Endodermal cell (in vitro differentiated cells): ENCODE measurements around the gene TOM1L2. TPM values are rescaled to one million over a fixed set of nuclear protein-coding genes. Genes with fewer than 3 reads are reported as not detected.

ENCODE experiments used
- DNase-seq: peaks from one replicate; pipeline ENCODE4 v3.0.0-alpha.2; 2017
- H3K27ac ChIP-seq: 2 replicates; pipeline ENCODE4 v1.5.1; 2013; ENCODE audit warnings: mild to moderate bottlenecking, low read depth, low read length, moderate library complexity
- H3K27me3 ChIP-seq: 2 replicates; pipeline ENCODE4 v1.6.1; 2013; ENCODE audit warnings: mild to moderate bottlenecking, low read length, moderate library complexity; ENCODE audit not compliant: insufficient read depth, control insufficient read depth, poor library complexity, severe bottlenecking
- H3K36me3 ChIP-seq: 2 replicates; pipeline ENCODE4 v1.7.0; 2013; ENCODE audit warnings: mild to moderate bottlenecking, low read length, moderate library complexity; ENCODE audit not compliant: control insufficient read depth, insufficient read depth
- H3K4me1 ChIP-seq: one replicate; pipeline ENCODE4 v1.7.0; 2013; ENCODE audit warnings: low read length; ENCODE audit not compliant: control insufficient read depth, insufficient read depth
- H3K4me3 ChIP-seq: 2 replicates; pipeline ENCODE4 v1.5.1; 2013; ENCODE audit warnings: mild to moderate bottlenecking, low read length, moderate library complexity
- H3K9ac ChIP-seq: 2 replicates; pipeline ENCODE4 v1.6.1; 2013; ENCODE audit warnings: mild to moderate bottlenecking, low read length, moderate library complexity; ENCODE audit not compliant: poor library complexity, severe bottlenecking; ENCODE audit errors: extremely low read depth
- H3K9me3 ChIP-seq: 2 replicates; pipeline ENCODE4 v1.6.1; 2013; ENCODE audit warnings: mild to moderate bottlenecking, low read length, moderate library complexity; ENCODE audit not compliant: control insufficient read depth
- H3K27ac Mint-ChIP-seq: 2 replicates; pipeline ENCODE4 v1.8.0; 2020; ENCODE audit warnings: mixed read lengths
- H3K27me3 Mint-ChIP-seq: 2 replicates; pipeline ENCODE4 v1.8.0; 2021; ENCODE audit warnings: mild to moderate bottlenecking, mixed read lengths; ENCODE audit not compliant: insufficient read depth
- H3K36me3 Mint-ChIP-seq: 2 replicates; pipeline ENCODE4 v1.8.0; 2020; ENCODE audit warnings: low read depth, mixed read lengths
- H3K4me1 Mint-ChIP-seq: 2 replicates; pipeline ENCODE4 v1.8.0; 2020; ENCODE audit warnings: mixed read lengths
- H3K4me3 Mint-ChIP-seq: 2 replicates; pipeline ENCODE4 v1.8.0; 2020; ENCODE audit warnings: mild to moderate bottlenecking, moderate library complexity, mixed read lengths
- H3K9me3 Mint-ChIP-seq: 2 replicates; pipeline ENCODE4 v1.8.0; 2020; ENCODE audit warnings: mild to moderate bottlenecking, mixed read lengths
- CTCF ChIP-seq: fragments of 200-600 bp; sonication (generic); conservative IDR thresholded peaks from 2 replicates; pipeline ENCODE4 v1.5.0; 2021; ENCODE audit warnings: antibody characterized with exemption, mild to moderate bottlenecking
- WGBS, 2 experiments: methylation state at CpG; one replicate each; pipeline versions ENCODE4 v1.1.5 to v1.1.7; 2013; ENCODE audit warnings: missing lambda C conversion rate in 2 of 2, mixed read lengths in 1 of 2; ENCODE audit not compliant: insufficient coverage in 1 of 2, insufficient read length in 1 of 2; 5-methylcytosine and 5-hydroxymethylcytosine counted together
- total RNA-seq, 2 donors: library from RNA; stranded (reverse); fragmentation: NEBNext Ultra II Directional in 1 of 2; extraction: Animal tissue kit (Norgen Biotek cat#: 25700) in 1 of 2; gene quantifications; 2 replicates in 1 of 2; 3 replicates in 1 of 2; pipeline ENCODE4 v1.2.1, GENCODE V29; 2021

TOM1L2 gene
- total RNA-seq, 2 donors from 2014 or later, result 10.2 to 11.5 TPM

- H3K27ac Mint-ChIP-seq, result no peak overlapping the region
- H3K4me1 Mint-ChIP-seq, result peaks cover 31% of the 10 kb centered on the region
- H3K9me3 Mint-ChIP-seq, result no peaks in the 10 kb centered on the region
- H3K36me3 Mint-ChIP-seq, result peaks cover 2% of the 10 kb centered on the region
- no peak overlapping the region for H3K4me3 ChIP-seq
- no peak for TF ChIP-seq CTCF
- no peak overlapping the region for H3K9ac ChIP-seq
- peaks cover 4% of the 10 kb centered on the region for H3K4me1 ChIP-seq
- peak; percentile 42 for DNase-seq
- no peaks in the 10 kb centered on the region for H3K27me3 ChIP-seq
- no peaks in the 10 kb centered on the region for H3K9me3 ChIP-seq
- no peak overlapping the region for H3K27ac ChIP-seq
- H3K36me3 ChIP-seq, result peaks cover under 1% of the 10 kb centered on the region
- no peak overlapping the region for H3K4me3 Mint-ChIP-seq
- WGBS, 2 experiments, result 85 to 91% methylated on average over 4 of the region's 4 CpGs
- H3K27me3 Mint-ChIP-seq, result no peaks in the 10 kb centered on the region
These were observed 84.4 kb downstream of the TOM1L2 start for GRCh38 chr17:17887752-17888304.

- DNase-seq, result peak; percentile 42
- WGBS, 2 experiments, result 94 to 100% methylated on average over 4 of the region's 4 CpGs
- TF ChIP-seq CTCF, result no peak
- no peak overlapping the region for H3K27ac Mint-ChIP-seq
- Histone ChIP-seq H3K27me3 (no peaks in the 10 kb centered on the region), H3K36me3 (no peaks in the 10 kb centered on the region), H3K27ac (no peak overlapping the region), H3K4me3 (no peak overlapping the region), H3K4me1 (peaks cover 4% of the 10 kb centered on the region), H3K9me3 (no peaks in the 10 kb centered on the region), H3K9ac (no peak overlapping the region)
- peaks cover 29% of the 10 kb centered on the region for H3K4me1 Mint-ChIP-seq
- H3K4me3 Mint-ChIP-seq, result no peak overlapping the region
- no peaks in the 10 kb centered on the region for H3K9me3 Mint-ChIP-seq
- H3K36me3 Mint-ChIP-seq, result peaks cover 5% of the 10 kb centered on the region
- no peaks in the 10 kb centered on the region for H3K27me3 Mint-ChIP-seq
These were observed 85.5 kb downstream of the TOM1L2 start for GRCh38 chr17:17886726-17887125.

GRCh38 chr17:17886226-17886625, 86.0 kb downstream of the TOM1L2 start:
- TF ChIP-seq CTCF, result no peak
- no peak overlapping the region for H3K27ac ChIP-seq
- H3K27ac Mint-ChIP-seq, result no peak overlapping the region
- H3K4me1 Mint-ChIP-seq, result peaks cover 24% of the 10 kb centered on the region
- H3K4me1 ChIP-seq, result peaks cover 1% of the 10 kb centered on the region
- H3K4me3 ChIP-seq, result no peak overlapping the region
- no peak overlapping the region for H3K4me3 Mint-ChIP-seq
- no peak for DNase-seq
- WGBS, 2 experiments, result 87 to 91% methylated on average over 3 to 6 of the region's 6 CpGs
- no peaks in the 10 kb centered on the region for H3K27me3 ChIP-seq
- no peaks in the 10 kb centered on the region for H3K9me3 ChIP-seq
- H3K36me3 Mint-ChIP-seq, result peaks cover 5% of the 10 kb centered on the region
- H3K9me3 Mint-ChIP-seq, result no peaks in the 10 kb centered on the region
- H3K27me3 Mint-ChIP-seq, result no peaks in the 10 kb centered on the region
- no peak overlapping the region for H3K9ac ChIP-seq
- H3K36me3 ChIP-seq, result no peaks in the 10 kb centered on the region
